ELR (cell line): ENCODE results near the gene TPR.

Source experiments
- DNase-seq: peaks from one replicate; pipeline ENCODE4 v3.0.0-alpha.2; 2015; ENCODE audit warnings: low read depth

TPR gene

DNA sequence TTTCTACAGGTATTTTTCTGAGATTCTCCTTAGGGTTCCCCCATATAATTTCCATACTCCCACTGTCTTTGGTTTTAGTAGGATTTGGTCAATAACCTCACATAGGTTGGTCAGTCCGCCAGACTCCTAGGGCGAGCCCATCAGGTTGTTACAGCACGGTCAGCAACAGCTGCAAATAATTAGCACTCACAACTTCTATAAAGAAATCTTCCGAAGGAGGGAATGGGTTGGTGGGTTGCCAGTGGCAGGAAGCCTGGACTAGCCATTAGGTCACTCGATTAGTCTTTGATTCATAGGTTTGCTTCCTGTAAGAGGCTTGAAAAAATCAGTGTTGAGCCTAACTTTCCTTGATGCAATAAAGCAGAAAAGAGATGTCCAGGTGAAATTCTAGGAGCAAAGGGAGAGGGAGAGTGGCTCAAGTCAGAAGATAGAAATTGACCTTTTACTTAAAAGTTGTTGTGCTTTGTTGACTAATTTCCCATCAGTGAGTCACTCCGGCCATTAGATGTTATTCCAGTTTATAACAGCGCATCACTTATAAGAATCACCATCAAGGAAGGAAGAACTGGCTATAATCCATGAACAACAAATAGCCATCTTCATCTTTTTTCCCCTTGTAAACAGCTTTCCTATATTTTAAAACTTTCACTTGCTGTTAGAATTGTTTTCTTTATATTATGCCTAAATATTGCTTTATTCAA lies 88.3 kb downstream of the TPR start:
- peak; percentile 37 for DNase-seq

DNA sequence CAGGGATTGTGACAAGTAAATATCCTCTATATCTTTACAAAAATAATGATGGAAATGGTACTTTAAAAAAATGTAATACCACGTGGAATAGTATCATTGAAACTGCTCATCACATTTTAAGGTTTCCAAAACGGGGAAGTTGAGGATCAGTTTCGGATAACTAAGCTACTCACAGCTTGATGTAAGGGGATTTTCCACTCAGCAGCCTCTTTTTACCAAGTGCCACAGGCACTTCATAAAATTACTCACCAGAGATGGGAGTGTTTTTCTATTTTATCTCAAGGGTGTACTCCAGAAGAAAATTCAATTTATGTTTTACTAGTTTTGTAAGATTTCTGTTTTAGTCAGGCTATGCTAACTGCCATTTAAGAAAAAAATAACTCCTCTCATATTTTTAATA lies 91.7 kb downstream of the TPR start:
- DNase-seq = no peak

DNA sequence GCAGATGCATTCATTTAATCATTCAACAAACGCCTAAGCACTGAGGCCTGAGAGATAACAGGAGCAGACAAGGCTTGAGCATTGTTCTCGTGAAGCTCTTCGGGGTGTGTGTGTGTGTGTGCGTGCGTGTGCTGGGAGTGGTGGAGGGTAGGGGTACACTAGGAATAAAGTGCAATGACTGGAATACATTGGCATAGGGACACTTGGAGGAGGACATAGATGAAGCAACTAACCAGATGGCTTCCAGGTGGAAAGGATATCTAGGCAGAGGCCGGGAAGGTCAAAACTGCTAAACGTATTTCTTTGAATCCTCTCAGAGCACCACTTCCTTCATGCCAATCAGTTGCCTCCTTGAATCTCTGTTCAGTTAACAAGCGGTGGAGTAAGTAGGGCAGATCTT lies 92.6 kb downstream of the TPR start:
- DNase-seq = no peak

DNA sequence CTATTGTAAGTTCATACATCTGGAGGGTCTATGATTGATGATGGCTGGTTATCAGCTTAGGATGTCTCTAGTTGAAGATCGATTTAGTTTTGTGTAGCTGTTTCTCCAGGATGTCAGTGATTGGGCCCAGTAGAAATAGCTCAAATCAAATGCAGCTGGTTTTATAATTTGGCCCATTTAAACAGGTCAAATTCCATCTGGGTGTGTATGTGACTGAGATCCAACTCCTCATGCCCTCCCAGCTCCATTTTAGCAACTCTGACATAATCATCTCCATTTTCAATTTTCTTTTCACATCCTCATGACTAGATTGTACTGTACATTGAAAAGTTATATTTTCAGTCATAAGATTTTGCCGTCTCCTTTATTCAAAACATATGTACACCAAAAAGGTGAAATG lies 99.2 kb downstream of the TPR start:
- DNase-seq = no peak

DNA sequence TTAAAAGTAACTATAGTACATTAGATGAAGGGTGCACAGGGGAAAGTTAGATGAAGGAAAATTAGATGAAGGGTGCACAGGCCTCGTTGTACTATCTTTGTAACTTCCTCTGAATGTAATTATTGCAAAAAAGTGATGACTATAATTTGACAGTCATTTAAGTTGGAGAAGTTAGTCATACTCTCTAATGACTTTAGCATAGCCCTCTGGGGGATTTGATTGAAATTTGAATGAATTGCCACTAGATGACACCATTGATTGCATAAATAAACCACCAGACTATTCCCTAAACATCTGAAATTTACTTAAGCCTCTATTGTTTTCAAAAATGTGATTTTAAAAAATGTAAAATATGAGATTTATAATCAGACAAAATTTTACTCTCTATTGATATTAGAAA lies 102.6 kb downstream of the TPR start:
- peak; percentile 4 for DNase-seq

DNA sequence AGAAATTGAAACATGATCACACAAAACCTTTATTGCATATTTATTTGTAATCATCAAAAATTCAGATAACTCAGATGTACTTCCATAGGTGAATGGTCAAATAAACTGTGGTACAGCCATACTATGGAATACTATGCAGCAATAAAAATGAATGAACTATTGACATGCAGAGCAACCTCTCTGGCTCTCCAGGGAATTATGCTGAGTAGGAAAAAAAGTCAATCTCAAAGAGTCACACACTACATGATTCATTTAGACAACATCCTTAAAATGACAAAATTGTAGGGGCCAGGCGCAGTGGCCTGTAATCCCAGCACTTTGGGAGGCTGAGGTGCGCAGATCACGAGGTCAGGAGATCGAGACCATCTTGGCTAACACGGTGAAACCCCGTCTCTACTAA lies 104.0 kb downstream of the TPR start:
- DNase-seq = no peak
